T-helper 1 cell treated with Interleukin-12 subunit alpha and Interleukin-12 subunit beta and Interleukin-4 antibody, amounts not matched to agents 30 ng/mL and 1 ng/mL, for 36 hours (primary cell): Measurements from ENCODE around the gene KCTD16. TPM values are rescaled to one million over a fixed set of nuclear protein-coding genes. Genes with fewer than 3 reads are reported as not detected.

Source experiments
- intact Hi-C: fragments of 100-400 bp; cut with micrococcal nuclease; formaldehyde crosslinking; loops from one replicate; pipeline ENCODE4 v1.15.1; 2024
- total RNA-seq: library from RNA; stranded (reverse); gene quantifications from 2 replicates; pipeline ENCODE4 v1.2.3, GENCODE V29; 2022

The KCTD16 gene
- total RNA-seq, 1 donor from 2014 or later, result not detected

GRCh38 chr5:144325532-144325931 lies 154.9 kb downstream of the KCTD16 start:
- intact Hi-C loops, result no loop called here

DNA sequence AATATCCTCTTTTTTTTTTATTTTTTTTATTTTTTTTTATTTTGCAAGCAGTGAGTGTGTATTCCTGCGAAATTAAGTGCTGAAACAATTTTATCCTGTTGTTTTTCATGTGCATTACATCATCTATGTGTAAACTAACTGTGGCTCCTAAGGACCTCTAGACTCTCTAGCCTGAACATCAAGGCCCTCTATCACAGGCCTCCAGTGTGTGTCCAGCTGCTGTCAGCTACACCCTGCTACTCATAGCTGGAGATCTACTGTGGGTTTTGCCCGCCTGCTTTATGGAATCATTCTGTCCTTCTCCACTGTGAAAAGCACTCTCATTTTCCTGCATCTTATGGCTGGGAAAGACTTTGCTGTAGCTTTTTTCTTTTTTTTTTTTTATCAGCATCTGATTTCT lies 157.8 kb downstream of the KCTD16 start:
- intact Hi-C loops, result no loop called here

- intact Hi-C loops, result no loop called here
Measured at GRCh38 chr5:144328980-144329379, 158.3 kb downstream of the KCTD16 start.

DNA sequence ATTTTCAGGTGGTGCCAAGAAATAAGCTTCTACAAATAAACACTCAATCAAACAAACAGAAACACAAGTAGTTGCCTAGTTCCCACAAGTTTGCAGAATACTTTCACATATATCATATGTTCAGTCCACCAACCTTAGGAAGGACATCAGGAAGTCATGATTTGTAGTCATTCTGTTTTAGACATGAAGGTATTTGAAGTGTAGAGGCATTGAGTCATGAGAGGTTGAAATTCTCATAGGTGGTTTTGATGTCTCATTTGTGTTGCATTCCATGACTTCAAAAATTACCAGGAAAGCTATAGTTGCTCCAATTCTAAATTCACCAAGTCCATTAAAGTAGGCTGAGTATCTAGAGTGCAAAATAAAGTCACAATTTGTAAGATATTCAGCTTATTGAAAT lies 159.0 kb downstream of the KCTD16 start:
- intact Hi-C loops, result no loop called here

DNA sequence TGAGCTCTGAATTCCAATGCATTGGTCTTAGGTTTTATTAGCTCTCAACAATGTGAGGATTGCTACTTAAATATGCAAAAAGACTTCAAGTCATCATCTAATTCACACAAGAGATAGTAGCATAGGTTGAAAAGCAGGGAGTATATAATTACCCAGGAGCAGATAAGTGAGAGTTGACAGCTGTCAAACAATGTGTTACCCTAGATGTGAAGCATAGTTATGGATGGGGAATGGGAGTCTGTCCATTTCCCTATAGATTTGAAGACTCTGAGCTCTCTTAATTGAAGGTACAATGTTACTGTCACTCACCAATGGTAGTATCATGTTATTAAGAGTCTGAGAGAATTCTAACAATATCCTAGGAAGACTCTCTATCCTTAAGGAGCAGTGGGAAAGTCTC lies 160.7 kb downstream of the KCTD16 start:
- intact Hi-C loops, result no loop called here

GRCh38 chr5:144332265-144332664 lies 161.6 kb downstream of the KCTD16 start:
- intact Hi-C loops, result no loop called here

- intact Hi-C loops, result no loop called here
Measured at GRCh38 chr5:144333336-144333920, 162.8 kb downstream of the KCTD16 start.

- intact Hi-C loops, result no loop called here
Measured at GRCh38 chr5:144335561-144335960, 164.9 kb downstream of the KCTD16 start.

GRCh38 chr5:144336191-144336961 lies 165.7 kb downstream of the KCTD16 start:
- intact Hi-C loops, result no loop called here

DNA sequence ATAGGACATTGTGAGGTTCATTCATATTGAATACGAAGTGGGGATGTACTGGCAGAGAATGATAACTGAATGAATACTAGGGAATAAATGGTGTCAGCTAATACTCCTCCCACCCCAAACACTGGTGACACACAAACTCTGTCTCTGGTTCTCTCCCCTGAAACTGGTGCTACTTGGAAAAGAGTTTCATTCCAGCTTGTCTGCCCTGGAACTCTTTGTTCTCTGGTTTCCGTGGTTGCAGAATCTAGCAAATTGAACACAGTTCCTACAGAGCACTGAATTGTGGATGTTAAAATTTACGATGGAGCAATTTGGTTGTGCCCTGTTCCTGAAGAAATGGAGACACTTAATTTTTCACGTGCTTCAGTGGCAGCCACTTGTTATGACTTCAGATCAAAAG lies 181.7 kb downstream of the KCTD16 start:
- intact Hi-C loops, result no loop called here

GRCh38 chr5:144352732-144353317 lies 182.2 kb downstream of the KCTD16 start:
- intact Hi-C loops, result no loop called here

DNA sequence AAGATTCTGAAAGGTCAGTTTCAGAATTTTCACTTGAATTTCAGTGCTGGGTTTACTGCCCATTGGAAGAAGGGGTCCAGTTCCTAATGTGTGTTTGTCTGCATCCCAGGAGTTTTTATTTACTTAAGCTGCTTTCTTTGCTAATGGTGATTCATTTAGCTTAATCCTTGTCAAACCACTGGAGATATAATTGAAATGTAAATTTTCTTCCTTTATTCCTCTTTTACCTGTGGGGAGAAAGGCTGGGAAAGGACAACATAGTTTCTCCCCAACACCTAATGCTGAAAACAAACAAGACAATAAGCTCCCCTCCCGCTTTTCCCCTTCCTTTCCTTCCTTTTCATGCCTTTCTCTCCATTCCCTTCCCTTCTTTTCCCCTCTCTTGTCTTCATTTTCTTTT lies 185.8 kb downstream of the KCTD16 start:
- intact Hi-C loops, result no loop called here

GRCh38 chr5:144361406-144361805 lies 190.7 kb downstream of the KCTD16 start:
- intact Hi-C loops, result no loop called here

DNA sequence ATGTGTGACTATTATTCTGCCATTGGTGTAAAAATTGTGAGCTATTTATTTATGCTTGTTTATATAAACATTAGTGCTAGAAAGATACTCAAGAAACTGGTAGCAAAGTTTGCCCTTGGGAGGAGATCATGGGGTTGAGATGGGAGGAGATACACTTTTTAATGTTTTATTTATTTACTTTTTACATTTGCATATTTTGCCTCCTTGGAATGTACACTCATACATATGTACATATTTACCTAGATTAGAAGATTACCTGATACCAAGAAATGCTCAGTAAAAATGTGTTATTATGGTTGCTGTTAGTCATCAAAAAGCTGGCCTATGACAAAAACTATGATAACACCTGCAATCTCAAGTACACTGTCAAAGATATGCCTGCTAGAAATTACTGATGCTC lies 195.2 kb downstream of the KCTD16 start:
- intact Hi-C loops, result no loop called here

DNA sequence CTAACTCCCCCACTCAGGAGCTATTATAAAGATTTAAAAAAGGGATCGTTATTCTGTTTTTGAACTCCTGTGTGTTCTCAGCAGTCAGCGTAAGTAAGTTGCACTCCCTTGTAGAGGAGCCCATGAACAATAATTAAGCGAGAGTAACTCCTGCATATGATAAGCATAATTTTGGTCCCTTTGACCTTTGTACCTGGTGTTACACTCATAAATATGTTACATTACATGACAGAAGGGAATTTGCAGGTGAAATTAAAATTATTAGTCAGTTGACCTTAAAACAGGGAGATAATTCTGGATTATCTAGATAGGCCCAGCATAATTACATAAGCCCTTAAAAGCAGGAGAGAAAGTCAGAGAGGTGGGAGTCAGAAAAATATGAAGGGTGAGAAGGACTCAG lies 197.3 kb downstream of the KCTD16 start:
- intact Hi-C loops, result no loop called here

- intact Hi-C loops, result no loop called here
Measured at GRCh38 chr5:144368556-144368955, 197.9 kb downstream of the KCTD16 start.

DNA sequence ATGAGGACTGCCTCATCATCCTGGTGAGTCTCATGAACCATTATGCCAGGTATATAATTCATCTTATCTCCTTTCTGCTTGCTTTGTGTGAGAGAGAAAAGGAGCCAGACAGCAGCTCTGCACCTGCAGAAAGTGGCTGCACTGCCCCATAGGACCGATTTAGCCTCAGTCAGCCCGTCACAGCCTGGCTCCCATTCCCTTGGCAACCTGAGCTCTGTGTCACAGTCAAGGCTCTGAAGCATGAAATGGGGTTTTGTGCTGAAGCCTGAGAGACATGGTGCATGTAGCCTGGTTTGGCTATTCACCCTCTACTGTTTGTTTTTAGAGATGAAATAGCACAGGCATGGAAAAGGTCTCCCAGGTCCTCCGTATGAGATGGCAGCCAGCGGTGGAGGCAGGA lies 198.3 kb downstream of the KCTD16 start:
- intact Hi-C loops, result no loop called here

DNA sequence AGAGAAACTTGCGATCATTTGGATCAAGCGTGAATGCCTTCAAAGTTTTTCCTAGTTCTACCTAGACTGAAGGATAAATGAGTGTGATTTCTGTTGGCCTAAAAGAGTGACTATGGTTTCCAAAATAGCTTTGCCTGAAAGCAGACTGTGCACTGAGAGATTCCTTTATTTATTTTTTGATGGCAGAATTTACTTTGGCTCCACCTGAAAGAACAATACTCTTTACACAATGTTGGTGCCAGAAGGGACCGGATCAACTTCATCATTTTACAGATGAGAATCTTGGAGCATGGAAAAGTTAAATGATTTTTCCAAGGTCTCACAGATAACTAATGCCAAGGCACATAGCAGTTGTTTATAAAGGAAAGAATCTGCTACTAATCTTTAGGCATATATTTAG lies 199.6 kb downstream of the KCTD16 start:
- intact Hi-C loops, result no loop called here

DNA sequence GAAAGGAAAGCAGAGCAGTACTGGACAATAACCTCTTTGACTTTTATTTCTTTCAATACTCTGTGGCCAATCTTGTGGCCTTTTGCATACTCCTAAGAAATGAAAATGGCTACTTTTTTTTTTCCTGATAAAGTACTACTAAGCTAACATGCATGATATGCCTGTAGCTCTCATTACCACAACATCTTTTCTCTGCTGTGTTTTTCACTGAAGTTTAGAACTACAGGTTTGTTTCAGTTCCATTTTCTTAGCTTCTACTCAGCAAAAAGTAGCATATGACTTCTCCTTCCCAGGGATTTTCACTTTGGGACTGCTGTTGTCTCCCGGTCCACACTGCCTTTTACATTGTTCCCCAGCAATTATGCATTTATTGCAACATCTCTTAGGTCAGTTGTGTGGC lies 204.0 kb downstream of the KCTD16 start:
- intact Hi-C loops, result no loop called here

GRCh38 chr5:144377207-144377606 lies 206.5 kb downstream of the KCTD16 start:
- intact Hi-C loops, result no loop called here

DNA sequence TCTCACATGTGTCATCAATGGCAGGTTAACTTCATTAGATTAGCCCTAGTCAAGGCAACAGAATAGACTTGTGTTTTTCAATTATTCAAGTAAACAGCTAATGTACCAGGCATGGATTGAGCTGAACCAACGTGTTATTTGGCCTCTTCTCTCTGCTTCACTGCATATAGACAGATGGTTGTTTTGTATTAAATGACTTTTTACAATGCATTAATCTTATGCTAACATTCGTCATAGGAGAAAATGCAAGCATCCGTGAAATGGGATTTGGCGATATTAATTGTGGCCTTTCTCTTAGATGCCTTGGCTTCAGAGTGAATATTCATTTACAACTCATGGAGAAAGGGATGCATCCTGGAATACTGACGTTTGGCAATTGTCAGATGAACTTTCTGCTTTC lies 208.0 kb downstream of the KCTD16 start:
- intact Hi-C loops, result no loop called here

DNA sequence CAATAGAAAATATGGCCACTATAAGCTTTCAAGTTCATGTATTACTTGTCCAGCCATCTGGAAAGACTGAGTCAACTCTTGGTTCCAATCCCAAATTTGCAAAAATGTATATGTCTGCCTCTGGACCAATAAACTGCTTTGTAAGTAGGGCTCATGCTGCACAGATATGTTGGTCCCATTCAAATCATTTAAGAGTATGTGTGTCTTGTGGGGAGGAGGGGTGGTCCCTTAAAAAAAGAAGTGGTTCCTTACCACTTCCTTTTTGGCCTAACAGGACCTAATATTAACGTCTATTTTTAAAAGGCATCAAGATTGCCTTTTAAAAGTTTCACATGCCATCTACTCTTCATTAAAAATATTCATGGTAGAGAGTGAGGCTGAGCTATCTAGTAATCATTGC lies 214.9 kb downstream of the KCTD16 start:
- intact Hi-C loops, result no loop called here

DNA sequence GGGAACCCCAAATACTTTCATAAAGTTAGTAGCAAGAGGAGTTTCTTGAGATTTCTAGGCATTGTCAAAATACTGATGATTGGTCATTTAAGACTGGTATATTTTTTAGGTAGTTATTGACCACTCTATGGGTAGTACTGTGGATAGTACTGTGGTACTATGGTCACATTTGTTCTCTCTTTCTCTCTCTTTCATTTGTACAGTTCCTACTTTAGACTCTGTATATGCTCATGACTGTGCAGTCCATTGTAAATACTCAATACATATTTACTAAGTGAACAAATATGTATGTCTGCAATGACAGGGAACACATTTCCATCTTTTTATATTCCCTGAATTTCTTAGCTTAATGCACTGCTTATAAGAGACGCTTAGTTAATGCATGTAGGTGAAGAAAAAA lies 215.6 kb downstream of the KCTD16 start:
- intact Hi-C loops, result no loop called here
